ENCODE measurements around the gene TOLLIP.

TOLLIP gene

GRCh38 chr11:1299621-1300020 is 9.8 kb downstream of the TOLLIP start:
- peak in 26 of 58 donors; percentile 21 to 80 (median 56) for DNase-seq

- DNase-seq, result peak in 32 of 58 donors; percentile 31 to 89 (median 49)
Observed at GRCh38 chr11:1298695-1299492, 10.5 kb downstream of the TOLLIP start.

- no peak for DNase-seq
Observed at GRCh38 chr11:1297576-1298473, 11.6 kb downstream of the TOLLIP start.

GRCh38 chr11:1297011-1297575 is 12.3 kb downstream of the TOLLIP start:
- DNase-seq, result no peak

- no peak for DNase-seq
Observed at GRCh38 chr11:1296287-1296686, 13.1 kb downstream of the TOLLIP start.

- DNase-seq, result no peak
Observed at GRCh38 chr11:1295591-1295990, 13.8 kb downstream of the TOLLIP start.

GRCh38 chr11:1295086-1295485 is 14.3 kb downstream of the TOLLIP start:
- no peak for DNase-seq

- peak in 3 of 58 donors; percentile 33 to 37 (median 37) for DNase-seq
Observed at GRCh38 chr11:1293619-1294015, 15.8 kb downstream of the TOLLIP start.

- DNase-seq, result no peak
Observed at GRCh38 chr11:1292644-1293618, 16.5 kb downstream of the TOLLIP start.

- DNase-seq, result peak in 1 of 58 donors; percentile 67
Observed at GRCh38 chr11:1292018-1292643, 17.3 kb downstream of the TOLLIP start.

GRCh38 chr11:1291295-1292017 is 18.0 kb downstream of the TOLLIP start:
- DNase-seq, result no peak

- DNase-seq, result no peak
Observed at GRCh38 chr11:1290052-1291040, 19.1 kb downstream of the TOLLIP start.

GRCh38 chr11:1289211-1289935 is 20.1 kb downstream of the TOLLIP start:
- DNase-seq, result no peak

GRCh38 chr11:1288426-1289151 is 20.8 kb downstream of the TOLLIP start:
- no peak for DNase-seq

- no peak for DNase-seq
Observed at GRCh38 chr11:1287928-1288327, 21.5 kb downstream of the TOLLIP start.

GRCh38 chr11:1285876-1286275 is 23.6 kb downstream of the TOLLIP start:
- no peak for DNase-seq

GRCh38 chr11:1285316-1285744 is 24.1 kb downstream of the TOLLIP start:
- no peak for DNase-seq

Measured in anterior cingulate cortex (tissue), 58 donors.